OCI-LY1 (cell line): Measurements from ENCODE around the gene TRAPPC12.

ENCODE experiments used
- EZH2 ChIP-seq: fragments of 200-600 bp; sonication (generic), shearing (Covaris generic); IDR thresholded peaks from 2 replicates; pipeline ENCODE4 v1.8.0; 2017; ENCODE audit warnings: borderline replicate concordance, mixed run types, mild to moderate bottlenecking, antibody characterized with exemption, low read length, moderate library complexity, mixed read lengths
- TF ChIP-seq, protein P1 (sequence below): fragments of 200-600 bp; sonication (generic), shearing (Covaris generic); IDR thresholded peaks from 2 replicates; pipeline ENCODE4 v1.5.1; 2017; ENCODE audit warnings: mild to moderate bottlenecking, antibody characterized with exemption, low read length, moderate library complexity, mixed read lengths

DNA sequence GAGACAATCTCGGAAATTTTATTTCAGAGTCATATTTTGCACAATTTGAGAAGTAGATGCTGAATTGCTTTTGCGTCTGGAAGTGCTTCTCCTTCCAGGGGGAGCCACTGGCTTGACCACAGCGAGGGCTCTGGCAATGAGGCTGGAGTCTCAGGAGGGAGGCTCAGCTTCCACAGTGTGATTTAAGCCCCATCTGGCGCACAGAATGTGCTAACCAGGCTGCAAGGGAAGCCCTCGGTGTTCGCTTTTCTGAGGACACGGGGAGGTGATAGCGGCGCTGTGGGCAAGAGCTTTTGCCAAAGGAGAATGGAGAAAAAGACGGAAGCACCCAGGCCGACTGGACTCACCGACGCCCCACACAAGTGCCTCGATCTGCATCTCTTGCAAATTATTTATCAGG, 87.5 kb downstream of the TRAPPC12 start:
- TF ChIP-seq, protein P1, sequence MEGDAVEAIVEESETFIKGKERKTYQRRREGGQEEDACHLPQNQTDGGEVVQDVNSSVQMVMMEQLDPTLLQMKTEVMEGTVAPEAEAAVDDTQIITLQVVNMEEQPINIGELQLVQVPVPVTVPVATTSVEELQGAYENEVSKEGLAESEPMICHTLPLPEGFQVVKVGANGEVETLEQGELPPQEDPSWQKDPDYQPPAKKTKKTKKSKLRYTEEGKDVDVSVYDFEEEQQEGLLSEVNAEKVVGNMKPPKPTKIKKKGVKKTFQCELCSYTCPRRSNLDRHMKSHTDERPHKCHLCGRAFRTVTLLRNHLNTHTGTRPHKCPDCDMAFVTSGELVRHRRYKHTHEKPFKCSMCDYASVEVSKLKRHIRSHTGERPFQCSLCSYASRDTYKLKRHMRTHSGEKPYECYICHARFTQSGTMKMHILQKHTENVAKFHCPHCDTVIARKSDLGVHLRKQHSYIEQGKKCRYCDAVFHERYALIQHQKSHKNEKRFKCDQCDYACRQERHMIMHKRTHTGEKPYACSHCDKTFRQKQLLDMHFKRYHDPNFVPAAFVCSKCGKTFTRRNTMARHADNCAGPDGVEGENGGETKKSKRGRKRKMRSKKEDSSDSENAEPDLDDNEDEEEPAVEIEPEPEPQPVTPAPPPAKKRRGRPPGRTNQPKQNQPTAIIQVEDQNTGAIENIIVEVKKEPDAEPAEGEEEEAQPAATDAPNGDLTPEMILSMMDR = no peak
- no peak for TF ChIP-seq EZH2
